Neuronal stem cell (in vitro differentiated cells): ENCODE results near the gene LCE6A.

Experiments
- DNase-seq: peaks from one replicate; pipeline ENCODE4 v3.0.0-alpha.2; 2013; ENCODE audit warnings: low spot score
- H2AFZ ChIP-seq: one replicate; pipeline ENCODE4 v1.6.1; 2013; ENCODE audit warnings: mild to moderate bottlenecking, low read length, inconsistent platforms
- H2AK5ac ChIP-seq: 2 replicates; pipeline ENCODE4 v1.6.1; 2013; ENCODE audit warnings: low read depth, mild to moderate bottlenecking, inconsistent platforms, low read length, moderate library complexity, mixed read lengths
- H2BK120ac ChIP-seq: 2 replicates; pipeline ENCODE4 v1.6.1; 2013; ENCODE audit warnings: low read depth, mild to moderate bottlenecking, inconsistent platforms, low read length, moderate library complexity, mixed read lengths
- H2BK12ac ChIP-seq: one replicate; pipeline ENCODE4 v1.6.1; 2013; ENCODE audit warnings: low read length, inconsistent platforms
- H2BK15ac ChIP-seq: 2 replicates; pipeline ENCODE4 v1.6.1; 2013; ENCODE audit warnings: mild to moderate bottlenecking, low read length, inconsistent platforms, mixed read lengths
- H2BK5ac ChIP-seq: one replicate; pipeline ENCODE4 v1.6.1; 2013; ENCODE audit warnings: inconsistent platforms, mild to moderate bottlenecking, low read length, moderate library complexity
- H3K14ac ChIP-seq: one replicate; pipeline ENCODE4 v1.6.1; 2013; ENCODE audit warnings: low read length, inconsistent platforms
- H3K18ac ChIP-seq: 2 replicates; pipeline ENCODE4 v1.6.1; 2013; ENCODE audit warnings: low read length, inconsistent platforms
- H3K23ac ChIP-seq: 2 replicates; pipeline ENCODE4 v1.6.1; 2013; ENCODE audit warnings: low read depth, mild to moderate bottlenecking, mixed read lengths, low read length, inconsistent platforms; ENCODE audit not compliant: poor library complexity
- H3K27ac ChIP-seq: replicated peaks from 3 replicates; pipeline ENCODE4 v1.5.1; 2013; ENCODE audit warnings: low read length, inconsistent platforms
- H3K27me3 ChIP-seq, 3 experiments: 2 replicates each; pipeline ENCODE4 v1.6.1; 2013; ENCODE audit warnings: low read length in 3 of 3, mild to moderate bottlenecking in 2 of 3, inconsistent platforms in 1 of 3, low read depth in 1 of 3, mixed read lengths in 1 of 3, moderate library complexity in 1 of 3; ENCODE audit not compliant: control insufficient read depth in 3 of 3, insufficient read depth in 3 of 3
- H3K36me3 ChIP-seq, 2 donors: replicated peaks in 1 of 2; 2 replicates each; pipeline ENCODE4 v1.6.1; 2013; ENCODE audit warnings: low read length in 2 of 2; ENCODE audit not compliant: control insufficient read depth in 2 of 2, insufficient read depth in 2 of 2
- H3K4ac ChIP-seq: 2 replicates; pipeline ENCODE4 v1.6.1; 2013; ENCODE audit warnings: inconsistent platforms, mild to moderate bottlenecking, low read length, moderate library complexity
- H3K4me1 ChIP-seq, 2 donors: 1 replicate in 1 of 2; 2 replicates in 1 of 2; pipeline ENCODE4 v1.6.1; 2013; ENCODE audit warnings: low read length in 2 of 2, low read depth in 1 of 2; ENCODE audit not compliant: control insufficient read depth in 2 of 2, insufficient read depth in 1 of 2
- H3K4me2 ChIP-seq: one replicate; pipeline ENCODE4 v1.6.1; 2013; ENCODE audit warnings: mild to moderate bottlenecking, low read length, inconsistent platforms; ENCODE audit not compliant: insufficient read depth, poor library complexity, severe bottlenecking
- H3K4me3 ChIP-seq, 2 donors: 2 replicates each; pipeline ENCODE4 v1.5.1; 2013; ENCODE audit warnings: low read length in 2 of 2, mild to moderate bottlenecking in 2 of 2, inconsistent platforms in 1 of 2, moderate library complexity in 1 of 2
- H3K79me1 ChIP-seq: one replicate; pipeline ENCODE4 v1.6.1; 2013; ENCODE audit warnings: low read depth, mild to moderate bottlenecking, inconsistent platforms, low read length, moderate library complexity
- H3K9ac ChIP-seq: one replicate; pipeline ENCODE4 v1.6.1; 2013; ENCODE audit warnings: mild to moderate bottlenecking, low read depth, low read length, inconsistent platforms; ENCODE audit not compliant: poor library complexity
- H3K9me3 ChIP-seq, 2 donors: replicated peaks in 1 of 2; 2 replicates each; pipeline versions ENCODE3 to v1.6.1; 2013; ENCODE audit warnings: low read length in 2 of 2, mild to moderate bottlenecking in 2 of 2, inconsistent platforms in 1 of 2, low read depth in 1 of 2, mixed read lengths in 1 of 2, moderate library complexity in 1 of 2; ENCODE audit not compliant: control insufficient read depth in 2 of 2, insufficient read depth in 1 of 2
- H4K8ac ChIP-seq: one replicate; pipeline ENCODE4 v1.6.1; 2013; ENCODE audit warnings: low read depth, mild to moderate bottlenecking, inconsistent platforms, low read length, moderate library complexity
- H4K91ac ChIP-seq: one replicate; pipeline ENCODE4 v1.6.1; 2013; ENCODE audit warnings: low read length, low read depth, mild to moderate bottlenecking, inconsistent platforms; ENCODE audit not compliant: poor library complexity
- WGBS, 2 donors: extraction: QIAGEN DNeasy Blood & Tissue Kit; methylation state at CpG; one replicate each; pipeline ENCODE4 v1.1.7; 2013; ENCODE audit warnings: missing lambda C conversion rate in 2 of 2, mixed read lengths in 1 of 2; ENCODE audit not compliant: insufficient read length in 2 of 2, insufficient replicate concordance in 1 of 2; ENCODE audit errors: extremely low coverage in 2 of 2; 5-methylcytosine and 5-hydroxymethylcytosine counted together

Gene LCE6A

DNA sequence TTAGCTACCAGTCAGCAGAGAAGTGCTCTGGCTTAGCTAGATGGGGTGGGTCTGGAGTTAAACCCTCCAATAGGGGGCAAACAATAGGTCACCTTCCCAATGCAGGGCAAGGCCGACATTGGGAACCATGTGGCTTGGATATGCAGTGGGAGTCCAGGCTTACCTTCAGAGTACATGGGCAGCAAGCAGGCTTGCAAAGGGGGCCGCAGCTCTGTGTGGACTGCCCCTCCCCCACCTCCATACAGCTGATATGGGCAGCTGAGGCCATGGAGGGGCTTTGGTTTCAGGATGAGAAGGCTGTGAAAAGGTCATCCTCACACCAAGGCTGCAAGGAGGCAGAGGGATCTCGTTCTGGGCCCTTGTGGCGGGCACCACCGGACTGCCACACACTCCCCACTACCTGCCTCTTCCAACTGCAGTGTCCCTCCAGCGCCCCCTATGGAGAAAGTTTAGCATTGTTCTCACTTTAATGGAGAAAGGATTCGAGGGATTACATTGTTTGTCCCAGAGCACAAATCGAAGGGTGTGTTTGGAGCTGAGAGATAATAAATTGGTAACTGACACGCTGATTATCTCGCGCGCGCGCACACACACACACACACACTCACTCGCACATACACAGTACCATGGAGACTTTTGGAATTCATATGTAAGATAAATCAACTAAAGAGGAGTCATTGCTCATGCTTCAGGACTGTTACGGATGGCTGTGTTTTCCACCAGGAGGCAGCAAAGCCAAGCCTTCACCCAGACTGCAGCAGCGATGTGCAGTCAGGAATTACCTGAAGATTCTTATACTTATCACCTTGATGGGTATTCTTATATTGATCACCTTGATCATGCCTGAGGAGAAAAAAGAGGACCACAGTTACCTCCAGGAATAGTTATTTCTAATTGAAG is 28.4 kb downstream of the LCE6A start:
- no CpG with 5 or more reads among the region's 17 CpGs for WGBS, 2 donors
- H3K36me3 ChIP-seq, result no peaks in the 10 kb centered on the region
- H3K4me2 ChIP-seq, result no peak overlapping the region
- no peak overlapping the region for H4K8ac ChIP-seq
- H3K27ac ChIP-seq, result no peak overlapping the region
- no peaks in the 10 kb centered on the region for H3K9me3 ChIP-seq
- H3K9ac ChIP-seq, result no peak overlapping the region
- no peak overlapping the region for H3K18ac ChIP-seq
- no peak overlapping the region for H3K23ac ChIP-seq
- H2AFZ ChIP-seq, result no peak overlapping the region
- peak; percentile 27 for DNase-seq
- H3K79me1 ChIP-seq, result no peaks in the 10 kb centered on the region
- no peak overlapping the region for H3K14ac ChIP-seq
- H2AK5ac ChIP-seq, result no peak overlapping the region
- no peak overlapping the region for H2BK120ac ChIP-seq
- H2BK15ac ChIP-seq, result no peak overlapping the region
- H3K4me1 ChIP-seq, result no peaks in the 10 kb centered on the region
- H4K91ac ChIP-seq, result no peak overlapping the region
- H2BK5ac ChIP-seq, result no peak overlapping the region
- H3K4me3 ChIP-seq, result no peak overlapping the region
- H3K27me3 ChIP-seq, result no peaks in the 10 kb centered on the region
- no peak overlapping the region for H3K4ac ChIP-seq
- no peak overlapping the region for H2BK12ac ChIP-seq

DNA sequence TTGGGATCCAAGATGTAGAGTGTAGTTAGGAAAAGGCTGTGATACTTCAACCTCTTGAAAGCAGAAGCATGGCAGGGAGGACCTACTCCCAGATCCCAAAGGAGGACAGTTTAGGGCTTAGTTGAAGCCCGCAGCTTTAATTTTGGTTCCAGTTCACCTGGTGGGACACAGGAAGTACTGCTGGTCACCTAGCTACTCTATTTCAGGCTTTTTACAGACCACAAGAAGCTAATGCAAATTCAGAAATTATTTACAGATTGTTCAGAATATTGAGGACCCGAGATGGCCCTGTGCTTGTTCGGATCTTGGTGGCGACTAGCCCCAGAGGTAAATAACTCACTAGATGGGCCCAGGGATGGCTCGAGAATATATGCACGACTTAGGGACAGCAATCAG is 29.1 kb downstream of the LCE6A start:
- H2BK15ac ChIP-seq, result no peak overlapping the region
- no peak overlapping the region for H2AFZ ChIP-seq
- H3K9ac ChIP-seq, result no peak overlapping the region
- no peak overlapping the region for H3K14ac ChIP-seq
- H3K27me3 ChIP-seq, result no peaks in the 10 kb centered on the region
- WGBS, 2 donors, result no CpG with 5 or more reads among the region's 6 CpGs
- H2AK5ac ChIP-seq, result no peak overlapping the region
- H3K79me1 ChIP-seq, result no peaks in the 10 kb centered on the region
- H2BK12ac ChIP-seq, result no peak overlapping the region
- no peak overlapping the region for H2BK5ac ChIP-seq
- H3K4ac ChIP-seq, result no peak overlapping the region
- H3K4me1 ChIP-seq, result no peaks in the 10 kb centered on the region
- H3K4me3 ChIP-seq, result no peak overlapping the region
- H3K23ac ChIP-seq, result no peak overlapping the region
- no peak overlapping the region for H4K91ac ChIP-seq
- H4K8ac ChIP-seq, result no peak overlapping the region
- DNase-seq, result no peak
- H3K9me3 ChIP-seq, result no peaks in the 10 kb centered on the region
- no peaks in the 10 kb centered on the region for H3K36me3 ChIP-seq
- H3K27ac ChIP-seq, result no peak overlapping the region
- no peak overlapping the region for H3K18ac ChIP-seq
- no peak overlapping the region for H2BK120ac ChIP-seq
- H3K4me2 ChIP-seq, result no peak overlapping the region

DNA sequence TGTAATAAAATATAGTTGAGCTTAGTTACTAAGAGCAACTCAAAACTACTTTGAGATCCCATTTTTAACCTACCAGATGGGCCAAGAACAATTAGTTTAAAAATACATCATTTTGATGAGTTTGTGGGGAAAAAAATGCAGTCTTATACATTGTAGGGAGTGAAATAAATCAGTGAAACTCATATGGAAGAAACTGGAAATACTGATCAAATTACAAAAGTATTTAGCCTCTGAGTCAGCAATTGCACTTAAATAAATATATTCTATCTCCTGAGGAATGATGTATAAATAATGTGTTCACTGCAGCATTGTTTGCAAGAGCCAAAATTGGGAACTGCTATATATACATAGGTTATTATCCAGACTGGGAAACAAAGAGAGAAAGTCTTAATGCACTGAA is 30.8 kb downstream of the LCE6A start:
- Histone ChIP-seq H2BK120ac (no peak overlapping the region), H3K4me3 (no peak overlapping the region), H3K79me1 (no peaks in the 10 kb centered on the region), H2BK15ac (no peak overlapping the region), H4K8ac (no peak overlapping the region), H3K18ac (no peak overlapping the region), H4K91ac (no peak overlapping the region), H2AFZ (no peak overlapping the region), H2BK12ac (no peak overlapping the region), H3K4me1 (no peaks in the 10 kb centered on the region), H3K23ac (no peak overlapping the region), H2AK5ac (no peak overlapping the region), H3K27me3 (no peaks in the 10 kb centered on the region), H3K4ac (no peak overlapping the region), H3K14ac (no peak overlapping the region), H3K4me2 (no peak overlapping the region), H3K9me3 (no peaks in the 10 kb centered on the region), H3K9ac (no peak overlapping the region), H3K36me3 (no peaks in the 10 kb centered on the region), H3K27ac (no peak overlapping the region), H2BK5ac (no peak overlapping the region)
- DNase-seq, result no peak

DNA sequence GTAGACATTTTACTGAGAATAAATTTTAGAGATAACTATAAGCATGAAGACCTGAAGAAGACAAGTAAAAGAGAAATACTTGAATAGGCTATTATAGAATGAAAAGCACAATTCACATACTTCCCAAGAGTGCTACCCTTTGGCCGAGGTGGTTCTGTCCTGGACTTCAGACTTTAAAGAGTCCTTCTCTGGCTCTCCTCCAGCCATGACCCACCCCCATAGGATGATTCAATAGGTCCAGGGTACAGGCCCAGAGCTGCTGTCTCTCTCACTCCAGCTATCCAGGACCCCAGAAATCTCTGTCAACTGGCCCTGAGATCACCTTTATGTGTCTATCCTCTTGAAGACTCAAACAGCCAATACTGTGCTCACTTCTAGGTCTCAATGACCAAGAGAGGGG is 34.2 kb downstream of the LCE6A start:
- Histone ChIP-seq H3K4me1 (no peaks in the 10 kb centered on the region), H3K4me2 (no peak overlapping the region), H4K91ac (no peak overlapping the region), H3K36me3 (no peaks in the 10 kb centered on the region), H4K8ac (no peak overlapping the region), H3K27ac (no peak overlapping the region), H3K4me3 (no peak overlapping the region), H3K27me3 (no peaks in the 10 kb centered on the region), H2AK5ac (no peak overlapping the region), H3K18ac (no peak overlapping the region), H2BK12ac (no peak overlapping the region), H2BK120ac (no peak overlapping the region), H3K79me1 (no peaks in the 10 kb centered on the region), H3K9me3 (peaks cover 0 to 2% of the 10 kb centered on the region in 2 donors), H3K14ac (no peak overlapping the region), H3K9ac (no peak overlapping the region), H2BK15ac (no peak overlapping the region), H3K23ac (no peak overlapping the region), H3K4ac (no peak overlapping the region), H2BK5ac (no peak overlapping the region), H2AFZ (no peak overlapping the region)
- DNase-seq, result no peak
- WGBS, 2 donors, result no CpG with 5 or more reads among the region's 1 CpG
